Measurements from ENCODE around the gene JMJD8. TPM values are rescaled to one million over a fixed set of nuclear protein-coding genes. Genes with fewer than 3 reads are reported as not detected.

JMJD8 gene
- polyA plus RNA-seq, 3 donors = 28.7 to 45.3 (median 33.5) TPM

DNA sequence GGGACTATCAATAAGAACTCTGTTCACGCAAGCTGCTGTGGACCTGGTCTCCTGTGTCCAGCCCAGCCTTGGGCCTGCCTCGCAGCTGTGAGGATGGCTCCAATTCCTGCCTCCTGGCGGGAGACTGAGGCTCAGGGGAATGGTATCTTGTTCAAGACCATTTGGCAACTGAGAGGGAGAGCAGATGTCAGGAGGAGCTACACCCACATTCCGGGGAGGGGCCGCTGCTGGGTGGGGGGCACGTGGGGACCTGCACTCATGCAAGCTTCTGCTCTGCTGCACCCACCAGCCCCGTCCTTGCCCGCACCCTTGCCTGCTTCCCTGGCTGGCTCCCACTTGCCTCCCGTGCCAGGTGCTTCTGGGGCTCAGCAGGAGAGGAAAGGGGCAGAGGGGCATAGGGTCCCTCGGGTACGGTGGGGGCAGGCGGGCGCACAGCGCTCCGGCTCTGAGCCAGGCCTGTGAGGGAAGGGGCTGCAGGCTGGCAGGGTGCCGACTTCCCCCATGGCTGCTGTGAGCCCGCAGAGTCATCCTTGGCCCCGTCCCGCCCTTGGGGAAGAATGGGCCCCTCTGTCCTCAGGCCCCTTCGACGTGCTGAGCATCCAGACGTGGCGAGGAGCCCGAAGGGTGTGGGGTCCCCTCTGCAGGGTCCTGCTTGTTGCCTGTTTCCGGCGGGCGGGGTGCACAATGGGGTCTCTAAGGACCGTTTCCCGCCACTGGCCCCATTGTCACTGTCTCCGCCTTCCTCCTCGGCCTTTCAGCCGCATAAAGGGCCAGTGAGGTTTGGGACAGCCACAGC, 33.5 kb upstream of the JMJD8 start:
- Histone ChIP-seq H3K36me3 (replicated peaks in 1 of 2; ENCODE audit: control insufficient read depth in 1 of 2, insufficient read depth in 2 of 2, low read length in 2 of 2) (no peaks in the 10 kb centered on the region), H3K9me3 (replicated peaks in 1 of 2; ENCODE audit: control insufficient read depth in 1 of 2, insufficient read depth in 1 of 2, low read length in 2 of 2) (peaks cover 4 to 9% of the 10 kb centered on the region in 2 donors), H3K79me2 (ENCODE audit: insufficient read depth, low read length) (no peaks in the 10 kb centered on the region), H2AFZ (ENCODE audit: insufficient read depth, low read depth, low read length, poor library complexity, severe bottlenecking) (no peak overlapping the region), H4K20me1 (ENCODE audit: insufficient read depth, low read length) (peaks cover 13% of the 10 kb centered on the region), H3K27ac (ENCODE audit: low read depth in 1 of 2, low read length in 2 of 2) (no peak overlapping the region), H3K9ac (ENCODE audit: insufficient read depth, low read length, poor library complexity, severe bottlenecking) (no peak overlapping the region), H3K27me3 (ENCODE audit: control insufficient read depth in 2 of 2, insufficient read depth in 2 of 2, low read length in 2 of 2) (peaks cover 11 to 62% of the 10 kb centered on the region in 2 donors), H3K4me2 (replicated peaks; ENCODE audit: extremely low read depth, low read length, poor library complexity, severe bottlenecking) (no peak overlapping the region), H3K4me1 (ENCODE audit: control insufficient read depth in 1 of 2, insufficient read depth in 2 of 2, low read length in 2 of 2) (peaks cover 32 to 48% of the 10 kb centered on the region in 2 donors), H3K4me3 (replicated peaks in 1 of 3; ENCODE audit: low read depth in 2 of 3, low read length in 3 of 3) (no peak overlapping the region)
- Mint-ChIP-seq H3K4me1 (peaks cover 19% of the 10 kb centered on the region), H3K4me3 (peak overlapping the region in 1 of 2 donors; percentile 35), H3K27me3 (ENCODE audit: low read depth in 3 of 3) (peaks cover 47 to 69% (median 52%) of the 10 kb centered on the region in 3 donors), H3K27ac (no peak overlapping the region), H3K9me3 (peaks cover 0 to 7% (median 0%) of the 10 kb centered on the region in 7 donors), H3K36me3 (peaks cover 2 to 3% of the 10 kb centered on the region in 2 donors)
- 78% methylated on average over 28 of the region's 32 CpGs for WGBS (ENCODE audit: insufficient coverage)
- no peak for DNase-seq
- TF ChIP-seq, protein P1, sequence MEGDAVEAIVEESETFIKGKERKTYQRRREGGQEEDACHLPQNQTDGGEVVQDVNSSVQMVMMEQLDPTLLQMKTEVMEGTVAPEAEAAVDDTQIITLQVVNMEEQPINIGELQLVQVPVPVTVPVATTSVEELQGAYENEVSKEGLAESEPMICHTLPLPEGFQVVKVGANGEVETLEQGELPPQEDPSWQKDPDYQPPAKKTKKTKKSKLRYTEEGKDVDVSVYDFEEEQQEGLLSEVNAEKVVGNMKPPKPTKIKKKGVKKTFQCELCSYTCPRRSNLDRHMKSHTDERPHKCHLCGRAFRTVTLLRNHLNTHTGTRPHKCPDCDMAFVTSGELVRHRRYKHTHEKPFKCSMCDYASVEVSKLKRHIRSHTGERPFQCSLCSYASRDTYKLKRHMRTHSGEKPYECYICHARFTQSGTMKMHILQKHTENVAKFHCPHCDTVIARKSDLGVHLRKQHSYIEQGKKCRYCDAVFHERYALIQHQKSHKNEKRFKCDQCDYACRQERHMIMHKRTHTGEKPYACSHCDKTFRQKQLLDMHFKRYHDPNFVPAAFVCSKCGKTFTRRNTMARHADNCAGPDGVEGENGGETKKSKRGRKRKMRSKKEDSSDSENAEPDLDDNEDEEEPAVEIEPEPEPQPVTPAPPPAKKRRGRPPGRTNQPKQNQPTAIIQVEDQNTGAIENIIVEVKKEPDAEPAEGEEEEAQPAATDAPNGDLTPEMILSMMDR (IDR thresholded peaks at IDR 0.05) = no peak
- intact Hi-C loops (cut with micrococcal nuclease) = no loop called here

DNA sequence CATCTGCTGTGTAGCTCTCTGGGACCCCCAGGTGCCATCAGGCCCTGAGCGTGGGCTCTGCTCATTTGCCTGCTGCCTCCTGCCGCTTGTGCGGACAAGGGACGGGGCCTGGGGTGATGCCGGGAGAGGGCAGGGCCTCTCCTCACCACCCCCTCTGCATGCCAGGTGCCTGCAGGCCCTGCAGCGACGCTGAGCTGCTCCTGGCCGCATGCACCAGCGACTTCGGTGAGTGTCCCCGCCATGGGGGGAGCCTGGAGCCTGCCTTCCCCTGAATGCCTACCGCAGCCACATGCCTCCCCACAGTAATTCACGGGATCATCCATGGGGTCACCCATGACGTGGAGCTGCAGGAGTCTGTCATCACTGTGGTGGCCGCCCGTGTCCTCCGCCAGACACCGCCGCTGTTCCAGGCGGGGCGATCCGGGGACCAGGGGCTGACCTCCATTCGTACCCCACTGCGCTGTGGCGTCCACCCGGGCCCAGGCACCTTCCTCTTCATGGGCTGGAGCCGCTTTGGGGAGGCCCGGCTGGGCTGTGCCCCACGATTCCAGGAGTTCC, 32.7 kb upstream of the JMJD8 start:
- Histone ChIP-seq H4K20me1 (ENCODE audit: insufficient read depth, low read length) (peaks cover 5% of the 10 kb centered on the region), H3K27ac (ENCODE audit: low read depth in 1 of 2, low read length in 2 of 2) (no peak overlapping the region), H3K4me1 (ENCODE audit: control insufficient read depth in 1 of 2, insufficient read depth in 2 of 2, low read length in 2 of 2) (peaks cover 28 to 44% of the 10 kb centered on the region in 2 donors), H3K4me3 (replicated peaks in 1 of 3; ENCODE audit: low read depth in 2 of 3, low read length in 3 of 3) (no peak overlapping the region), H3K79me2 (ENCODE audit: insufficient read depth, low read length) (no peaks in the 10 kb centered on the region), H3K9me3 (replicated peaks in 1 of 2; ENCODE audit: control insufficient read depth in 1 of 2, insufficient read depth in 1 of 2, low read length in 2 of 2) (peaks cover 4 to 9% of the 10 kb centered on the region in 2 donors), H2AFZ (ENCODE audit: insufficient read depth, low read depth, low read length, poor library complexity, severe bottlenecking) (no peak overlapping the region), H3K27me3 (ENCODE audit: control insufficient read depth in 2 of 2, insufficient read depth in 2 of 2, low read length in 2 of 2) (peaks cover 11 to 68% of the 10 kb centered on the region in 2 donors), H3K4me2 (replicated peaks; ENCODE audit: extremely low read depth, low read length, poor library complexity, severe bottlenecking) (no peak overlapping the region), H3K36me3 (replicated peaks in 1 of 2; ENCODE audit: control insufficient read depth in 1 of 2, insufficient read depth in 2 of 2, low read length in 2 of 2) (no peaks in the 10 kb centered on the region), H3K9ac (ENCODE audit: insufficient read depth, low read length, poor library complexity, severe bottlenecking) (no peak overlapping the region)
- Mint-ChIP-seq H3K36me3 (peaks cover 0 to 3% of the 10 kb centered on the region in 2 donors), H3K27me3 (ENCODE audit: low read depth in 3 of 3) (peaks cover 47 to 73% (median 56%) of the 10 kb centered on the region in 3 donors), H3K4me1 (peaks cover 17% of the 10 kb centered on the region), H3K4me3 (peak overlapping the region; percentile 64 to 83), H3K27ac (no peak overlapping the region), H3K9me3 (peaks cover 0 to 7% (median 0%) of the 10 kb centered on the region in 7 donors)
- TF ChIP-seq, protein P1 (IDR thresholded peaks at IDR 0.05) = no peak
- DNase-seq = no peak
- intact Hi-C loops (cut with micrococcal nuclease) = no loop called here
- WGBS (ENCODE audit: insufficient coverage) = 95% methylated on average over 29 of the region's 29 CpGs
